GM12892 (cell line): ENCODE results near the gene PATE1.

Source experiments
- POLR2A ChIP-seq: IDR thresholded peaks from 2 replicates; pipeline ENCODE4 v1.6.1; 2011; ENCODE audit warnings: low read depth, low read length, control low read depth
- POLR2AphosphoS5 ChIP-seq: IDR thresholded peaks from 2 replicates; pipeline ENCODE4 v1.6.1; 2011; ENCODE audit warnings: low read depth, low read length, control low read depth

DNA sequence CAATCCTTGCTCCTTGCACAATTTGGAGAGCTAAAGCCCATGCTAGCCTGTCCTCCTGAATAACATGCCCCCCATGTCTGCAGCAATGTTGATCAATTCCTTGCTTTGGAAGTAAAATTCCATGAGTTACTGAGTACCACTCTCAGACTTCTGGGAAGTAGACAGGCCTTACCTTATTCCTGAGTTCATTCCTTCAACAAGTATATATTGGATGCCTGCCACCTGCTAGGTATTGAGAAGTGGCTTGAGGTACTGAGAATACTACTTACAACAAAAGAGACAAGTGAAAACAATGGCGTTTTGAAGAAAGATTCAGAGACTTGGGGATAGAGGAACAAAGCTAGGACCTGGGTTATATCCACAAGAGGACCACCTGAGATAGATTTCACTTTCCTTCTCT lies 20.2 kb downstream of the PATE1 start:
- no peak for TF ChIP-seq POLR2AphosphoS5
- no peak for TF ChIP-seq POLR2A
